ENCODE results near the gene ADGRV1.

DNA sequence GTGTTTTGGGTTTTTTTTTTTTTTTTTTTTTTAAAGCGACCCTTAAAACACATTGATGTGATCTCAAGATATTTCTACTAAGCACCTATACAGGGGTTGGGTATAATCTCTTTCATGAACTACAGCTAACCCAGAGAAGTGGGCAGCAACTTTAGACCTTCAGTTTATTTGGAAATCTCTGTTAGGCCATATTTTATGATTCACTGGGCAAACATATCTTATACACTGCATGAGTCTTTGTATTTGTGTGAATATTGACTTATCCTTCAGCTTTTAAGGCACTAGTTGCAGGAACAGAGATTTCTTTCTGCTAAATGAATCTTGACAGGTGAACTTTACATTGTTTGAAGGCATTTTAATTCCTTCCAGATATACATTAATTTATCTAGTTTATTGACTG, 630.2 kb downstream of the ADGRV1 start:
- TF ChIP-seq POLR2A (IDR thresholded peaks at IDR 0.05; ENCODE audit: low read depth, low read length) (no peak), POLR2AphosphoS5 (IDR thresholded peaks at IDR 0.05; ENCODE audit: low read depth, low read length) (no peak), TAF1 (IDR thresholded peaks at IDR 0.05; ENCODE audit: borderline replicate concordance, low read depth, low read length) (no peak)
